Endodermal cell (in vitro differentiated cells): Measurements from ENCODE around the gene GGTLC3. TPM values are rescaled to one million over a fixed set of nuclear protein-coding genes. Genes with fewer than 3 reads are reported as not detected.
"Not testable (repeated sequence)": the region's sequence is repeated elsewhere in the genome, so short reads cannot be mapped to it uniquely, and the experiment has no call there.

Experiments
- DNase-seq: peaks from one replicate; pipeline ENCODE4 v3.0.0-alpha.2; 2017
- H3K27ac ChIP-seq: 2 replicates; pipeline ENCODE4 v1.5.1; 2013; ENCODE audit warnings: mild to moderate bottlenecking, low read depth, low read length, moderate library complexity
- H3K27me3 ChIP-seq: 2 replicates; pipeline ENCODE4 v1.6.1; 2013; ENCODE audit warnings: mild to moderate bottlenecking, low read length, moderate library complexity; ENCODE audit not compliant: insufficient read depth, control insufficient read depth, poor library complexity, severe bottlenecking
- H3K36me3 ChIP-seq: 2 replicates; pipeline ENCODE4 v1.7.0; 2013; ENCODE audit warnings: mild to moderate bottlenecking, low read length, moderate library complexity; ENCODE audit not compliant: control insufficient read depth, insufficient read depth
- H3K4me1 ChIP-seq: one replicate; pipeline ENCODE4 v1.7.0; 2013; ENCODE audit warnings: low read length; ENCODE audit not compliant: control insufficient read depth, insufficient read depth
- H3K4me3 ChIP-seq: 2 replicates; pipeline ENCODE4 v1.5.1; 2013; ENCODE audit warnings: mild to moderate bottlenecking, low read length, moderate library complexity
- H3K9ac ChIP-seq: 2 replicates; pipeline ENCODE4 v1.6.1; 2013; ENCODE audit warnings: mild to moderate bottlenecking, low read length, moderate library complexity; ENCODE audit not compliant: poor library complexity, severe bottlenecking; ENCODE audit errors: extremely low read depth
- H3K9me3 ChIP-seq: 2 replicates; pipeline ENCODE4 v1.6.1; 2013; ENCODE audit warnings: mild to moderate bottlenecking, low read length, moderate library complexity; ENCODE audit not compliant: control insufficient read depth
- H3K27ac Mint-ChIP-seq: 2 replicates; pipeline ENCODE4 v1.8.0; 2020; ENCODE audit warnings: mixed read lengths
- H3K27me3 Mint-ChIP-seq: 2 replicates; pipeline ENCODE4 v1.8.0; 2021; ENCODE audit warnings: mild to moderate bottlenecking, mixed read lengths; ENCODE audit not compliant: insufficient read depth
- H3K36me3 Mint-ChIP-seq: 2 replicates; pipeline ENCODE4 v1.8.0; 2020; ENCODE audit warnings: low read depth, mixed read lengths
- H3K4me1 Mint-ChIP-seq: 2 replicates; pipeline ENCODE4 v1.8.0; 2020; ENCODE audit warnings: mixed read lengths
- H3K4me3 Mint-ChIP-seq: 2 replicates; pipeline ENCODE4 v1.8.0; 2020; ENCODE audit warnings: mild to moderate bottlenecking, moderate library complexity, mixed read lengths
- H3K9me3 Mint-ChIP-seq: 2 replicates; pipeline ENCODE4 v1.8.0; 2020; ENCODE audit warnings: mild to moderate bottlenecking, mixed read lengths
- WGBS, 2 experiments: methylation state at CpG; one replicate each; pipeline versions ENCODE4 v1.1.5 to v1.1.7; 2013; ENCODE audit warnings: missing lambda C conversion rate in 2 of 2, mixed read lengths in 1 of 2; ENCODE audit not compliant: insufficient coverage in 1 of 2, insufficient read length in 1 of 2; 5-methylcytosine and 5-hydroxymethylcytosine counted together
- total RNA-seq, 2 donors: library from RNA; stranded (reverse); fragmentation: NEBNext Ultra II Directional in 1 of 2; extraction: Animal tissue kit (Norgen Biotek cat#: 25700) in 1 of 2; gene quantifications; 2 replicates in 1 of 2; 3 replicates in 1 of 2; pipeline ENCODE4 v1.2.1, GENCODE V29; 2021

The GGTLC3 gene
- total RNA-seq, 2 donors from 2014 or later = not detected

- not testable (repeated sequence) for H3K27ac Mint-ChIP-seq, DNase-seq, H3K27me3 Mint-ChIP-seq, H3K9me3 ChIP-seq, H3K4me1 ChIP-seq, H3K36me3 Mint-ChIP-seq, H3K27me3 ChIP-seq, H3K36me3 ChIP-seq, H3K9ac ChIP-seq, H3K27ac ChIP-seq, H3K9me3 Mint-ChIP-seq, H3K4me1 Mint-ChIP-seq, H3K4me3 ChIP-seq, H3K4me3 Mint-ChIP-seq
- no CpG with 5 or more reads among the region's 10 CpGs for WGBS, 2 experiments
Observed at GRCh38 chr22:18512378-18512777, 5.6 kb downstream of the GGTLC3 start.

- not testable (repeated sequence) for H3K9me3 ChIP-seq, DNase-seq
Observed at GRCh38 chr22:18511327-18511726, 6.6 kb downstream of the GGTLC3 start.

GRCh38 chr22:18496227-18496626, 21.7 kb downstream of the GGTLC3 start:
- not testable (repeated sequence) for H3K36me3 ChIP-seq

More at GRCh38 chr22:18511327-18511726, 6.6 kb downstream of the GGTLC3 start:
- H3K4me1 Mint-ChIP-seq, H3K9ac ChIP-seq, H3K27me3 ChIP-seq, H3K4me1 ChIP-seq, H3K27ac Mint-ChIP-seq, H3K4me3 Mint-ChIP-seq, H3K36me3 Mint-ChIP-seq, H3K27me3 Mint-ChIP-seq, H3K9me3 Mint-ChIP-seq, H3K36me3 ChIP-seq, H3K4me3 ChIP-seq, H3K27ac ChIP-seq: not testable (repeated sequence)
- WGBS, 2 experiments = 95% methylated on average over 4 of the region's 6 CpGs; no CpG with 5 or more reads in 1 of the 2 experiments

More at GRCh38 chr22:18496227-18496626, 21.7 kb downstream of the GGTLC3 start:
- not testable (repeated sequence) for H3K36me3 Mint-ChIP-seq, H3K27ac ChIP-seq, H3K9me3 ChIP-seq, DNase-seq, H3K4me3 Mint-ChIP-seq, H3K9me3 Mint-ChIP-seq, H3K27me3 ChIP-seq, H3K4me3 ChIP-seq, H3K4me1 Mint-ChIP-seq, H3K4me1 ChIP-seq, H3K27ac Mint-ChIP-seq, H3K9ac ChIP-seq, H3K27me3 Mint-ChIP-seq
- WGBS, 2 experiments = no CpG with 5 or more reads among the region's 3 CpGs

Other genes starting within 250 kb of the GGTLC3 start
- 1 to 10 TPM; 2.4 to 4.6 TPM for gene TMEM191B, start 9.6 kb upstream of the GGTLC3 start, total RNA-seq
- 1 to 10 TPM; 1.8 TPM for gene RIMBP3, start 93.8 kb upstream of the GGTLC3 start, total RNA-seq